Ishikawa (cell line): ENCODE results near the gene TMIGD3.
A peak's percentile ranks its signal among the peaks of the same experiment; 100 is the strongest.

ENCODE experiments used
- CEBPB ChIP-seq: IDR thresholded peaks from 2 replicates; pipeline ENCODE4 v1.6.1; 2012
- CREB1 ChIP-seq: IDR thresholded peaks from 2 replicates; pipeline ENCODE4 v1.6.1; 2012; ENCODE audit warnings: low read depth
- EGR1 ChIP-seq: IDR thresholded peaks from 2 replicates; pipeline ENCODE4 v1.6.1; 2012
- EP300 ChIP-seq: IDR thresholded peaks from 2 replicates; pipeline ENCODE4 v1.6.1; 2012; ENCODE audit warnings: borderline replicate concordance
- FOXM1 ChIP-seq: IDR thresholded peaks from 2 replicates; pipeline ENCODE4 v1.6.1; 2012; ENCODE audit warnings: low read depth, borderline replicate concordance
- MAX ChIP-seq: IDR thresholded peaks from 2 replicates; pipeline ENCODE4 v1.6.1; 2012
- NFIC ChIP-seq: IDR thresholded peaks from 2 replicates; pipeline ENCODE4 v1.6.1; 2012
- RAD21 ChIP-seq: IDR thresholded peaks from 2 replicates; pipeline ENCODE4 v1.6.1; 2012; ENCODE audit warnings: low read depth
- REST ChIP-seq: IDR thresholded peaks from 2 replicates; pipeline ENCODE4 v1.6.1; 2012; ENCODE audit warnings: low read depth, mild to moderate bottlenecking
- TAF1 ChIP-seq: IDR thresholded peaks from 2 replicates; pipeline ENCODE4 v1.6.1; 2012; ENCODE audit warnings: low read depth, mild to moderate bottlenecking
- TCF12 ChIP-seq: IDR thresholded peaks from 2 replicates; pipeline ENCODE4 v1.6.1; 2012; ENCODE audit warnings: low read depth
- TEAD4 ChIP-seq: IDR thresholded peaks from 2 replicates; pipeline ENCODE4 v1.6.1; 2012
- YY1 ChIP-seq: IDR thresholded peaks from 2 replicates; pipeline ENCODE4 v1.6.1; 2012; ENCODE audit warnings: low read depth
- ZBTB7A ChIP-seq: IDR thresholded peaks from 2 replicates; pipeline ENCODE4 v1.6.1; 2012; ENCODE audit warnings: low read depth
- TF ChIP-seq, protein P1 (sequence below): IDR thresholded peaks from 2 replicates; pipeline ENCODE4 v1.6.1; 2012

Gene TMIGD3

GRCh38 chr1:111481387-111482221 is 21.8 kb downstream of the TMIGD3 start:
- TF ChIP-seq CEBPB (no peak), RAD21 (peak; percentile 81)

DNA sequence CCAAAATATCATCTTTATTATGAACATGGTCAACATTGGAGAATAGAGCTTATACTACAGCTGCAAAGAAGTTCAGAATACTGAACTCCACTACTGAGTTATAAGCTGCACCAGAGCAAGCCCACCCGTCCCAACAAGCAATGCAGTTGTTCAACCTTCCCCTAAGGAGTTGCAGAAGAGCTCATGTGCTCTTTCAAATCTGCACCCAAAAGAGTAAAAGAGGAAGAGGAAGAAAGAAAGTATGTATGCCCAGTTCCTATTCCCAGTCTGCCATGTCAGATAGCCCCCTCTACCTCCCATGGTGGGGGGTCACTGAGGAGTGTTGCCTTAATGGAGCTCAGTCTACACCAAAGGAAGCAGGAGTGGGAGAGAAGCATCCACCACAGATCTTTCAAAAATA is 22.8 kb downstream of the TMIGD3 start:
- TF ChIP-seq EP300 = no peak
- no peak for TF ChIP-seq RAD21
- TF ChIP-seq REST = no peak
- no peak for TF ChIP-seq EGR1
- no peak for TF ChIP-seq CEBPB
- TF ChIP-seq TAF1 = no peak
- TF ChIP-seq TEAD4 = no peak
- no peak for TF ChIP-seq CREB1
- no peak for TF ChIP-seq FOXM1
- TF ChIP-seq ZBTB7A = no peak

GRCh38 chr1:111476761-111477309 is 26.6 kb downstream of the TMIGD3 start:
- no peak for TF ChIP-seq FOXM1
- TF ChIP-seq NFIC = no peak
- TF ChIP-seq MAX = no peak
- no peak for TF ChIP-seq REST
- no peak for TF ChIP-seq YY1
- no peak for TF ChIP-seq TCF12
- no peak for TF ChIP-seq CREB1
- TF ChIP-seq TAF1 = no peak
- TF ChIP-seq, protein P1, sequence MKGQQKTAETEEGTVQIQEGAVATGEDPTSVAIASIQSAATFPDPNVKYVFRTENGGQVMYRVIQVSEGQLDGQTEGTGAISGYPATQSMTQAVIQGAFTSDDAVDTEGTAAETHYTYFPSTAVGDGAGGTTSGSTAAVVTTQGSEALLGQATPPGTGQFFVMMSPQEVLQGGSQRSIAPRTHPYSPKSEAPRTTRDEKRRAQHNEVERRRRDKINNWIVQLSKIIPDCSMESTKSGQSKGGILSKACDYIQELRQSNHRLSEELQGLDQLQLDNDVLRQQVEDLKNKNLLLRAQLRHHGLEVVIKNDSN = no peak
- no peak for TF ChIP-seq CEBPB
- TF ChIP-seq TEAD4 = no peak
- no peak for TF ChIP-seq EP300

- no peak for TF ChIP-seq YY1
Measured at GRCh38 chr1:111476214-111476613, 27.2 kb downstream of the TMIGD3 start.

GRCh38 chr1:111475701-111476100 is 27.7 kb downstream of the TMIGD3 start:
- no peak for TF ChIP-seq NFIC

GRCh38 chr1:111474521-111474920 is 28.9 kb downstream of the TMIGD3 start:
- TF ChIP-seq RAD21 = no peak
- no peak for TF ChIP-seq TAF1
- TF ChIP-seq CEBPB = no peak
- TF ChIP-seq, protein P1 = no peak
- TF ChIP-seq CREB1 = no peak
- no peak for TF ChIP-seq YY1
- no peak for TF ChIP-seq EGR1
- TF ChIP-seq TCF12 = no peak
- TF ChIP-seq MAX = no peak
- TF ChIP-seq EP300 = no peak
- no peak for TF ChIP-seq REST
- no peak for TF ChIP-seq ZBTB7A
- TF ChIP-seq NFIC = no peak
- TF ChIP-seq TEAD4 = no peak
- no peak for TF ChIP-seq FOXM1
